SK-N-SH treated with all-trans-retinoic acid at 6 μM for 48 hours (cell line): Measurements from ENCODE around the gene PACS1.

ENCODE experiments used
- ATAC-seq: fragments of 200-7000 bp; cut with Tn5 transposase; 3 replicates; pipeline ENCODE4 v1.9.1; 2020; ENCODE audit warnings: mild to moderate bottlenecking, moderate library complexity
- ARNTL ChIP-seq: fragments of 450-650 bp; formaldehyde crosslinking; IDR thresholded peaks from 2 replicates; pipeline ENCODE4 v1.5.0; 2020; ENCODE audit warnings: low read depth, mild to moderate bottlenecking, moderate library complexity, borderline replicate concordance
- BACH2 ChIP-seq: fragments of 250-450 bp; sonication (Bioruptor Pico); IDR thresholded peaks from 2 replicates; pipeline ENCODE4 v1.9.0; 2021; ENCODE audit warnings: mild to moderate bottlenecking, borderline replicate concordance
- CSDC2 ChIP-seq: fragments of 250-450 bp; sonication (Bioruptor Pico); IDR thresholded peaks from 2 replicates; pipeline ENCODE4 v1.5.0; 2020; ENCODE audit warnings: mild to moderate bottlenecking, moderate library complexity
- ESRRG ChIP-seq: fragments of 250-450 bp; sonication (Bioruptor Pico); IDR thresholded peaks from 2 replicates; pipeline ENCODE4 v1.6.1; 2021; ENCODE audit warnings: mild to moderate bottlenecking
- ISL1 ChIP-seq: fragments of 250-450 bp; sonication (Bioruptor Pico); IDR thresholded peaks from 2 replicates; pipeline ENCODE4 v2.1.2; 2022; ENCODE audit warnings: mild to moderate bottlenecking, moderate library complexity
- OSR1 ChIP-seq: fragments of 250-450 bp; sonication (Bioruptor Pico); IDR thresholded peaks from 2 replicates; pipeline ENCODE4 v1.8.0; 2022; ENCODE audit warnings: moderate library complexity, mild to moderate bottlenecking, inconsistent platforms
- PATZ1 ChIP-seq: fragments of 250-450 bp; sonication (Bioruptor Pico); IDR thresholded peaks from 2 replicates; pipeline ENCODE4 v1.8.0; 2020; ENCODE audit warnings: mild to moderate bottlenecking, moderate library complexity, borderline replicate concordance
- PPARA ChIP-seq: fragments of 250-450 bp; sonication (Bioruptor Pico); IDR thresholded peaks from 2 replicates; pipeline ENCODE4 v1.5.0; 2020; ENCODE audit warnings: mild to moderate bottlenecking, borderline replicate concordance
- RARB ChIP-seq: fragments of 250-450 bp; sonication (Bioruptor Pico); IDR thresholded peaks from 2 replicates; pipeline ENCODE4 v1.8.0; 2021; ENCODE audit warnings: mild to moderate bottlenecking, moderate library complexity
- SNAI2 ChIP-seq: fragments of 250-450 bp; sonication (Bioruptor Pico); IDR thresholded peaks from 2 replicates; pipeline ENCODE4 v1.5.0; 2020; ENCODE audit warnings: mild to moderate bottlenecking, moderate library complexity
- TCF4 ChIP-seq: fragments of 250-450 bp; sonication (Bioruptor Pico); IDR thresholded peaks from 2 replicates; pipeline ENCODE4 v1.8.0; 2021; ENCODE audit warnings: mild to moderate bottlenecking, moderate library complexity, borderline replicate concordance
- TOX ChIP-seq: fragments of 250-450 bp; sonication (Bioruptor Pico); IDR thresholded peaks from 2 replicates; pipeline ENCODE4 v1.8.0; 2021; ENCODE audit warnings: mild to moderate bottlenecking, moderate library complexity, borderline replicate concordance
- ZC3H10 ChIP-seq: fragments of 250-450 bp; sonication (Bioruptor Pico); IDR thresholded peaks from 2 replicates; pipeline ENCODE4 v1.5.1; 2021; ENCODE audit warnings: mild to moderate bottlenecking, moderate library complexity
- ZFP3 ChIP-seq: fragments of 250-450 bp; sonication (Bioruptor Pico); IDR thresholded peaks from 2 replicates; pipeline ENCODE4 v1.5.0; 2020; ENCODE audit warnings: mild to moderate bottlenecking, moderate library complexity
- ZFP30 ChIP-seq: fragments of 450-650 bp; formaldehyde crosslinking; IDR thresholded peaks from 2 replicates; pipeline ENCODE4 v1.5.0; 2022; ENCODE audit warnings: mild to moderate bottlenecking, moderate library complexity
- ZNF565 ChIP-seq: fragments of 450-650 bp; formaldehyde crosslinking; conservative IDR thresholded peaks from 2 replicates; pipeline ENCODE4 v1.5.0; 2020; ENCODE audit warnings: low read depth, mild to moderate bottlenecking, moderate library complexity
- ZNF70 ChIP-seq: fragments of 450-650 bp; formaldehyde crosslinking; IDR thresholded peaks from 2 replicates; pipeline ENCODE4 v1.5.0; 2020; ENCODE audit warnings: mild to moderate bottlenecking, moderate library complexity
- ZNF8 ChIP-seq: fragments of 450-650 bp; formaldehyde crosslinking; IDR thresholded peaks from 2 replicates; pipeline ENCODE4 v1.5.0; 2020; ENCODE audit warnings: mild to moderate bottlenecking, moderate library complexity
- TF ChIP-seq, protein P1 (sequence below): fragments of 250-450 bp; sonication (Bioruptor Pico); IDR thresholded peaks from 2 replicates; pipeline ENCODE4 v1.5.1; 2021; ENCODE audit warnings: mild to moderate bottlenecking, moderate library complexity
- TF ChIP-seq, protein P2 (sequence below): fragments of 250-450 bp; sonication (Bioruptor Pico); IDR thresholded peaks from 2 replicates; pipeline ENCODE4 v1.5.1; 2020; ENCODE audit warnings: low read depth, mild to moderate bottlenecking, moderate library complexity
- TF ChIP-seq, protein P3 (sequence below): fragments of 250-450 bp; sonication (Bioruptor Pico); IDR thresholded peaks from 2 replicates; pipeline ENCODE4 v1.5.0; 2020; ENCODE audit warnings: mild to moderate bottlenecking, moderate library complexity

The PACS1 gene

DNA sequence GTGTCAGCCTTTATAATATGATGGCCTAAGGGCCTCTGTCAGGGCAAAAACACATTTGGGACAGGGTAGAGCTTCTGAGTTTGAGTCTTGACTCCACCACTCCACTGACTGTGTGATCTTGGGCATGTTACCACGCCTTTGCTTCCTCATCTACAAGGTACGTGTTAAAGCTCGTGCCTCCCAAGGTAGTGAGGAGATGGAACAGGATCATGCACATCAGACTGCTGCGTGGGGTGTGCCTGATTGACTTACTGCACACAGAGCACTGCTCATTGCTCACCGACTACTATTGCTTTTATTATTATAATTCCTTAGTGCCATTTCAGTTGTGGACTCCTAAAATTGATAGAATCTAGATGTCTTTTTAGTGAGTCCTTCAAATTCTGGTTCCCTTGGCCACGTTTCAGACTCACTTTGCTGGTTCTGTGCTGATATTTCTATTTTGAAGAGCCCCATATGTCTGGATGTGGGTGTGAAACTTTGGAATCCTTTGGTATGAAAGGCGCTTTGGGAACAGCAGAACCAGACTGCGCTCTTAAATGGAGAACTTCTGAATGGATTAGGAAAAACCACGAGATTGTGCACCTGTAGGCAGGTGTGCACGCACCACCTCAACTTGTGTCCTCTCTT, 154.3 kb downstream of the PACS1 start:
- TF ChIP-seq, protein P1, sequence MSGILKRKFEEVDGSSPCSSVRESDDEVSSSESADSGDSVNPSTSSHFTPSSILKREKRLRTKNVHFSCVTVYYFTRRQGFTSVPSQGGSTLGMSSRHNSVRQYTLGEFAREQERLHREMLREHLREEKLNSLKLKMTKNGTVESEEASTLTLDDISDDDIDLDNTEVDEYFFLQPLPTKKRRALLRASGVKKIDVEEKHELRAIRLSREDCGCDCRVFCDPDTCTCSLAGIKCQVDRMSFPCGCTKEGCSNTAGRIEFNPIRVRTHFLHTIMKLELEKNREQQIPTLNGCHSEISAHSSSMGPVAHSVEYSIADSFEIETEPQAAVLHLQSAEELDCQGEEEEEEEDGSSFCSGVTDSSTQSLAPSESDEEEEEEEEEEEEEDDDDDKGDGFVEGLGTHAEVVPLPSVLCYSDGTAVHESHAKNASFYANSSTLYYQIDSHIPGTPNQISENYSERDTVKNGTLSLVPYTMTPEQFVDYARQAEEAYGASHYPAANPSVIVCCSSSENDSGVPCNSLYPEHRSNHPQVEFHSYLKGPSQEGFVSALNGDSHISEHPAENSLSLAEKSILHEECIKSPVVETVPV (CRISPR knock-in tag): no peak
- TF ChIP-seq PPARA (CRISPR knock-in tag) (no peak), ZNF565 (no peak), ZC3H10 (CRISPR knock-in tag) (no peak), CSDC2 (CRISPR knock-in tag) (no peak), BACH2 (CRISPR knock-in tag) (no peak), ZNF70 (no peak), ZFP30 (CRISPR knock-in tag) (no peak), TOX (CRISPR knock-in tag) (no peak)
- TF ChIP-seq, protein P2, sequence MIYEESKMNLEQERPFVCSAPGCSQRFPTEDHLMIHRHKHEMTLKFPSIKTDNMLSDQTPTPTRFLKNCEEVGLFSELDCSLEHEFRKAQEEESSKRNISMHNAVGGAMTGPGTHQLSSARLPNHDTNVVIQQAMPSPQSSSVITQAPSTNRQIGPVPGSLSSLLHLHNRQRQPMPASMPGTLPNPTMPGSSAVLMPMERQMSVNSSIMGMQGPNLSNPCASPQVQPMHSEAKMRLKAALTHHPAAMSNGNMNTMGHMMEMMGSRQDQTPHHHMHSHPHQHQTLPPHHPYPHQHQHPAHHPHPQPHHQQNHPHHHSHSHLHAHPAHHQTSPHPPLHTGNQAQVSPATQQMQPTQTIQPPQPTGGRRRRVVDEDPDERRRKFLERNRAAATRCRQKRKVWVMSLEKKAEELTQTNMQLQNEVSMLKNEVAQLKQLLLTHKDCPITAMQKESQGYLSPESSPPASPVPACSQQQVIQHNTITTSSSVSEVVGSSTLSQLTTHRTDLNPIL (CRISPR knock-in tag): no peak

DNA sequence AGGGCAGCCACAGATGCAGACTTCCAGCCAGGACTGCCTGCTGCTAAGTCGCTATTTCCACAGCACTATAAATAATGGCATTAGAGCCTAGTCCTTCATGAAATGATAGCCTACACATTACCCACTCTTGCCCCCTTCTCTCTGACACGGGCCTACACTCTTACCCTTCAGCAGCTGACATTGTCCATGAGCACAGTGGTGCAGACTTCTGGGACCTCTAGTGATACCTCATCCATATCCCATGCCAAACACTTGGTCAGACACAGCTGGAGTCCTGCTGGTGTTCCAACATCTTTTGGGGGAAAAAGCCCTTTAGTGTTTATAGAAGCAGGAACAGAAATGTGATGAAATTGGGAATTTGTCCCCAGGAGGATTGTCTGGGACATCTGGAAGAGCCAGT, 155.0 kb downstream of the PACS1 start:
- no peak for ATAC-seq
- no peak for TF ChIP-seq TCF4
- TF ChIP-seq ISL1: no peak

More for the DNA sequence above, 154.3 kb downstream of the PACS1 start:
- no peak for ATAC-seq

- no peak for ATAC-seq
- TF ChIP-seq PPARA (CRISPR knock-in tag): no peak
These were observed 156.0 kb downstream of the PACS1 start for GRCh38 chr11:66226101-66226500.

GRCh38 chr11:66227700-66228099, 157.6 kb downstream of the PACS1 start:
- ATAC-seq: no peak
- no peak for TF ChIP-seq PPARA (CRISPR knock-in tag)
- no peak for TF ChIP-seq ISL1
- no peak for TF ChIP-seq ESRRG (CRISPR knock-in tag)
- TF ChIP-seq, all 23 proteins: peak for 0

GRCh38 chr11:66228521-66228920, 158.4 kb downstream of the PACS1 start:
- TF ChIP-seq, protein P3, sequence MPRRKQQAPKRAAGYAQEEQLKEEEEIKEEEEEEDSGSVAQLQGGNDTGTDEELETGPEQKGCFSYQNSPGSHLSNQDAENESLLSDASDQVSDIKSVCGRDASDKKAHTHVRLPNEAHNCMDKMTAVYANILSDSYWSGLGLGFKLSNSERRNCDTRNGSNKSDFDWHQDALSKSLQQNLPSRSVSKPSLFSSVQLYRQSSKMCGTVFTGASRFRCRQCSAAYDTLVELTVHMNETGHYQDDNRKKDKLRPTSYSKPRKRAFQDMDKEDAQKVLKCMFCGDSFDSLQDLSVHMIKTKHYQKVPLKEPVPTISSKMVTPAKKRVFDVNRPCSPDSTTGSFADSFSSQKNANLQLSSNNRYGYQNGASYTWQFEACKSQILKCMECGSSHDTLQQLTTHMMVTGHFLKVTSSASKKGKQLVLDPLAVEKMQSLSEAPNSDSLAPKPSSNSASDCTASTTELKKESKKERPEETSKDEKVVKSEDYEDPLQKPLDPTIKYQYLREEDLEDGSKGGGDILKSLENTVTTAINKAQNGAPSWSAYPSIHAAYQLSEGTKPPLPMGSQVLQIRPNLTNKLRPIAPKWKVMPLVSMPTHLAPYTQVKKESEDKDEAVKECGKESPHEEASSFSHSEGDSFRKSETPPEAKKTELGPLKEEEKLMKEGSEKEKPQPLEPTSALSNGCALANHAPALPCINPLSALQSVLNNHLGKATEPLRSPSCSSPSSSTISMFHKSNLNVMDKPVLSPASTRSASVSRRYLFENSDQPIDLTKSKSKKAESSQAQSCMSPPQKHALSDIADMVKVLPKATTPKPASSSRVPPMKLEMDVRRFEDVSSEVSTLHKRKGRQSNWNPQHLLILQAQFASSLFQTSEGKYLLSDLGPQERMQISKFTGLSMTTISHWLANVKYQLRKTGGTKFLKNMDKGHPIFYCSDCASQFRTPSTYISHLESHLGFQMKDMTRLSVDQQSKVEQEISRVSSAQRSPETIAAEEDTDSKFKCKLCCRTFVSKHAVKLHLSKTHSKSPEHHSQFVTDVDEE (CRISPR knock-in tag): no peak
- no peak for TF ChIP-seq ZNF565
- ATAC-seq: no peak

- ATAC-seq: no peak
- TF ChIP-seq ZC3H10 (CRISPR knock-in tag) (no peak), OSR1 (CRISPR knock-in tag) (no peak), PATZ1 (CRISPR knock-in tag) (no peak), ZNF70 (no peak), ZFP3 (no peak), SNAI2 (CRISPR knock-in tag) (no peak), RARB (CRISPR knock-in tag) (no peak), ZNF8 (CRISPR knock-in tag) (no peak), ESRRG (CRISPR knock-in tag) (no peak), ARNTL (CRISPR knock-in tag) (no peak), ZNF565 (no peak), BACH2 (CRISPR knock-in tag) (no peak), CSDC2 (CRISPR knock-in tag) (no peak)
- TF ChIP-seq, protein P1 (CRISPR knock-in tag): no peak
- TF ChIP-seq, protein P3 (CRISPR knock-in tag): no peak
These were observed 160.1 kb downstream of the PACS1 start for GRCh38 chr11:66230156-66230555.
